ENCODE results near the gene PITHD1.

GRCh38 chr1:23793018-23793781, 15.0 kb downstream of the PITHD1 start:
- TF ChIP-seq POLR2A (IDR thresholded peaks at IDR 0.05; ENCODE audit: low read depth, low read length) (no peak), TAF1 (IDR thresholded peaks at IDR 0.05; ENCODE audit: low read depth, low read length) (no peak), POLR2AphosphoS5 (IDR thresholded peaks at IDR 0.05; ENCODE audit: low read depth, low read length) (no peak)
